GM11168 (cell line): ENCODE results near the gene NDUFS4.
"Not testable (repeated sequence)": the region's sequence is repeated elsewhere in the genome, so short reads cannot be mapped to it uniquely, and the experiment has no call there.

Experiments used
- in situ Hi-C: fragments of 300-500 bp; cut with MboI; formaldehyde crosslinking; loops from one replicate; pipeline ENCODE4 v1.12.0; 2022; ENCODE audit warnings: low sequenced_read_pairs; ENCODE audit not compliant: unreplicated experiment

The NDUFS4 gene

GRCh38 chr5:53560506-53561191 lies at the start of gene NDUFS4:
Gene NDUFS4, plus strand, starts transcription at chr5:53560639. Its CDS starts 24 bp downstream, at chr5:53560663.
- in situ Hi-C loops = no loop called here

GRCh38 chr5:53512539-53512938 lies 47.9 kb upstream of the NDUFS4 start:
- in situ Hi-C loops = no loop called here

GRCh38 chr5:53515988-53516387 lies 44.5 kb upstream of the NDUFS4 start:
- in situ Hi-C loops = no loop called here

GRCh38 chr5:53520813-53521212 lies 39.6 kb upstream of the NDUFS4 start:
- in situ Hi-C loops = no loop called here

DNA sequence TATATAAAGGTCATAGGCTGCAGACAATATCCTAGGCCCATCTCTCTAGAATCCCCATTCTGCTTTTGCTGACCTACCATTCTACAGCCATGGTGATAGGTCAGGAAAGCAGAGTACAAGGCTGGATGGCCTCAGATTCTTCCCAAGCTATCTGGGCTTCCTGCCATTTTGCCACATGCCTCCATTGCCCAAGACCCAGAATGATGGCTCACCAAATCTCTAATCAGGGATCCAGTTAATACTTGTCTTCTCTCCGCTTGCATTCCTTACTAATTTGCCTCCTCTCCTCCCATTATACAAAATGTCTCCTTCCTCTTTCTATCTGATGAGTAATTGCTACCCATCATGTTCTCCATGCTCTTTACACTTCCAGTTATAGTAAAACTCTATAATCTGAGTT lies 22.7 kb upstream of the NDUFS4 start:
- in situ Hi-C loops = no loop called here

DNA sequence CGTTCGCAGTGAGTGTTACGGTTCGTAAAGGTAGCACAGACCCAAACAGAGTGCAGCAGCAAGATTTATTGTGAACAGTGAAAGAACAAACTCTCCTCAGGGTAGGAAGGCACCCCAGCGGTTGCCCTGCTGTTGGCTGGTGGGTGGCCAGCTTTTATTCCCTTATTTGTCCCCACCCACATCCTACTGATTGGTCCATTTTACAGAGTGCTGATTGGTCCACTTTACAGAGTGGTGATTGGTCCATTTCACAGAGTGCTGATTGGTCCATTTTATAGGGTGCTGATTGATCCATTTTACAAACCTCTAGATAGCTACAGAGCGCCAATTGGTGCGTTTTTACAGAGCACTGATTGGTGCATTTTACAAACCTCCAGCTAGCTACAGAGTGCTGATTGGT lies 19.7 kb upstream of the NDUFS4 start:
- in situ Hi-C loops = not testable (repeated sequence)

- in situ Hi-C loops = no loop called here
Observed at GRCh38 chr5:53541859-53542258, 18.6 kb upstream of the NDUFS4 start.

GRCh38 chr5:53542926-53543325 lies 17.5 kb upstream of the NDUFS4 start:
- in situ Hi-C loops = no loop called here

DNA sequence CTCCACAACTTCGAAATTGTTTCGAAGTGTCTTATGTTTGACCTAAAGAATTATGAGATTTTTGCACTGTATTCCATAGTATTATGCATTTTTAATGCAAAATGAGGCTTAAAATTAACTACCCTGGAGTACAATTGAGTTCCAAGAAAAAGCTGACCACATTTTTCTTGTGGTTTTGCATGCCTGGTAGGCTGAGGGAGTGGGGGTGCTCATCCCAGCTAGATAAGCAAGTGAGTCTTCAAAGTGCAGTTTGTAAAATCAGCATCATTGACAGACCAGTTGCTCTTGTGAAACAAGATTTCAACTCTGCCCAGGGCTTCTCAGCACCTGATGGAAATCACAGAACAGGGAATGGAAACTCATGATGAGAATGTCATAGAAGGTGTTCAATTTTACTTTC lies 17.0 kb upstream of the NDUFS4 start:
- in situ Hi-C loops = no loop called here

GRCh38 chr5:53545744-53546143 lies 14.7 kb upstream of the NDUFS4 start:
- in situ Hi-C loops = no loop called here

DNA sequence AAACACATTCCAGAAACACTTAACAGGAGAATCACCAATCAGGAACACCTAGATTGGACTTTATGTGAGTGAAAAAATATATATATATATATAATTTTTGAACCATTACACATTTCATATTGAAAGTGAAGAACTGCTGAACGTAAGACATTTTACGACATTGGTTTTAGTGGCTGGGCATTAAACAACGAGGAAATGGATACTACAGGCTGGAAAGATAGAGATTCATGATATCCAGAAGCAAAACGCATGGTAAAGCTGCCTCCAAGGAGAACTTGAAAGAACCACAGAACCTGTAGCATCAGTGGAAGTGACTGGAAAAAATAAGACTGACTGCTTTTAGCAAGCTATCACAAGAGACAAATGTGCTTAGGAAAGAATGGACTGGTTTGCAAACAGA lies 13.2 kb upstream of the NDUFS4 start:
- in situ Hi-C loops = no loop called here

DNA sequence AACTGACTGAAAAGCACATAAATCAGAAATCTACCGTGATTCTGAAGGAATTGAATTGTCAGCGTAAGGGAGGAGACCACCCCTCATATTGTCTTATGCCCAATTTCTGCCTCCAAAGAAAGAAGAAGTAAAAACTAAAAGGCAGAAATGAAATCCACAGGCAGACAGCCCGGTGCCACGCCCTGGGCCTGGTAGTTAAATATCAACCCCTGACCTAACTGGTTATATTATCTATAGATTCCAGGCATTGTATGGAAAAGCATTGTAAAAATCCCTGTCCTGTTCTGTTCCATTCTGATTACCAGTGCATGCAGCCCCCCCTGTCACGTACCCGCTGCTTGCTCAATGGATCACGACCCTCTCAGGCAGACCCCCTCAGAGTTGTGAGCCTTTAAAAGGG lies 11.9 kb upstream of the NDUFS4 start:
- in situ Hi-C loops = not testable (repeated sequence)

- in situ Hi-C loops = no loop called here
Observed at GRCh38 chr5:53549792-53550191, 10.6 kb upstream of the NDUFS4 start.

GRCh38 chr5:53552561-53552960 lies 7.9 kb upstream of the NDUFS4 start:
- in situ Hi-C loops = no loop called here

- in situ Hi-C loops = no loop called here
Observed at GRCh38 chr5:53554444-53554843, 6.0 kb upstream of the NDUFS4 start.

DNA sequence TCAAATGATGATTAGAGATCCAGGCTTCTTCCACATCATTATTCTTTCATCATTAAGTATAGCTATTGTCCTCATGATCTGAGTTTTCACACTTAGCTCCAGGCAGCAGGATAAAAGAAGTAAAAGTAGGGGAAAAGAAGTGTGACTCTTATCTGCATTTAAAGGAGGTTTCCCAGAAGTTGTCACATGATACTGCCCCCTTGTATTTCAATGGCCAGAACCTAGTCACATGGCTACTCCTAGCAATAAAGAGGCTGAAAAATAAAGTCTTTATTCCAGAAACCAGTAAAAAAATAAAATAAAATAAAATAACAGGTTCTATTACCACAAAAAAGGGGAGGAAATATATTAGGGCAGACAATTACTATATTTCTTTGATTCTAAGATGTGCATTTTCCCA lies 5.3 kb upstream of the NDUFS4 start:
- in situ Hi-C loops = no loop called here

DNA sequence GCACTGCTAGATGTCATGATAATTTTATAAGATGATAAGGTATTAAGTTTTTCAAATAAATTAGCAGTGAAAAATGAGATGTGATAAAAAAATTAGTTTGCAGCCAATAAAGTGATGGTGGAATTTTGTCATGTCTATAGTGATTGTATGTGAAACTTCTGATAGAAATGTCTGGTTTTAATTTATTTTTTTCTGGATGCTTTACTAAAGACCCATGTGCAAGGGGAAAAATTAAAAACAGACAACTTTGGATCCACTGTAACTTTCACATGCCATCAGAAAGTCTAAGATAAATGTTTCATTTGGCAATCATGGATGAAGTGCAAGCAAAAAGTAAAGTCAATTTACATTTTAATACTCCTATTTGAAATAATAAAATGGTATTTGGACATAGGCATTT lies 4.4 kb upstream of the NDUFS4 start:
- in situ Hi-C loops = no loop called here

DNA sequence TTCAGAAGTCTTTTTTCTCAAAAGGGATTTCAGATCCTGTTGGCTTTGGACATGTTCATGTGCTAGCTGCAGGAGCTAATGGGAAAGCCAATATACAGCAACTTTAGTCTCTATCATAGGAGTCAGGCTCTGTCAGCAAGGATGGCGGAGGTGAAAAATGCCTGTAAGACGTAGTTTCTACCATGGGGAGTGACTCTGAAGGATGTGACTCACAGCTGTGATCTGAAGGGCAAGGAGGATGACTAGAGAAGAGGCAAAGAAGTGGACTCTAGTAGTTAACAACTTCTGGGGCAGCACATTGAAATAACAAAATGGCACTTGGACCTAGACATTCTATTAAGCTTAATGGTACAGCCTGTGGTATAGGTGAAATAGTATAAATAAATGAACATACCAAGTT lies 3.1 kb upstream of the NDUFS4 start:
- in situ Hi-C loops = no loop called here

- in situ Hi-C loops = no loop called here
Observed at GRCh38 chr5:53558966-53559365, 1.5 kb upstream of the NDUFS4 start.

- in situ Hi-C loops = no loop called here
Observed at GRCh38 chr5:53560028-53560427, 411 bp upstream of the NDUFS4 start.

DNA sequence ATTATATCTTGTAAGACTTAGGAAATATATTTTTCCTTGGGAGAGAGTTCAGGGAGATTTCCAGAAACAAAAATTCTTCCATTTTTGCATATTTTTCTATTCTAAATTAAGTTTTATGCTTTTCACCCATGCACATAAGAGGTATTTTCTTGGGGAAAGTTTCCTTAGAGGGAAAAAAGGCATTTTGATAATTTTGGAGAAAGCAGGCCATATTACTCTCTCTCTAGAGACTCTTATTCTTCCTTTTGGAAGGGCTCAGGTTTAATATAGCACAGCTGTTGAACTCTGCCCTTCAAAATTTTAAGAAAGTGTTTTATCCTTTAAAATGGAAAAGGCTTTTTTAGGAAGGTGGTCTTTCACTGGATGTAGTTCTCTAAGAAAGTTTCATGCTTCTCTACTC lies 8.0 kb downstream of the NDUFS4 start:
- in situ Hi-C loops = no loop called here

DNA sequence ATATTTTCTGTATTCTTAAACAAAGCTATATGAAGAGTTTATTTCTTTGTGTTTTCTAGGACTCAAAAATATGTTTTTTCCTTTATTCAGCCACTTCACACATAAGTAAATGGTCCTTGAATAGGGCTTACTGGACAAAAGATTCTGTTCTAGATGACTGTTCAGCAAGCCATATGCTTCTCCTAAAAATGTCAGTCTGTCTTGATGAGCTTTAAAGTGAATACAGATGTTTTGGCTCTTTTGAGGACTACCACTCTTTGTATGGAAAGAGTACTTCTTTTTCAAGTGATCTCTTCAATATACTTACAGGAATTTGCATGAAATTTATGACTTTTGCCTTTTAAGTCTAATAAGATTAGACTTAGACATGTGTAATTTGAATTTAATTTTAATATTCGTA lies 8.4 kb downstream of the NDUFS4 start:
- in situ Hi-C loops = no loop called here

DNA sequence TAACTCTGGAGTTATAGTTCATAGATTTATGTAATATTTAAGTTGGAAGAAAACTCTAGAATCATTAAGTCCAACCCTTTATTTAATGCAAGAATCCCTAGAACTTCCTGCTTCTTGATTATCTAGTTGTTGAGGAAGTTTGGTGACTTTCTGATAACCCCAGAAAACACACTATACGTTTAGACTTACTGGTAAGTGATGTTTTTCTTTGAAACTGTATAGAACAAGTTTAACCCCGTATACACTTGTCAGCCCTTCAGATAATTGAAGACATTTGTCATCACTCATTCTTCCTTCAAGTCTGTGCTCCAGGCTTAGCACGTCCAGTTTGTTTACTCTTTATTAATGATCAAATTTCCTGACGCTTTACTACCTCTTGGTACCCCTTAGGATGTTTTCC lies 9.0 kb downstream of the NDUFS4 start:
- in situ Hi-C loops = no loop called here
